ENCODE results near the gene GUSB.
"Not testable (repeated sequence)": the region's sequence is repeated elsewhere in the genome, so short reads cannot be mapped to it uniquely, and the experiment has no call there.

The GUSB gene

DNA sequence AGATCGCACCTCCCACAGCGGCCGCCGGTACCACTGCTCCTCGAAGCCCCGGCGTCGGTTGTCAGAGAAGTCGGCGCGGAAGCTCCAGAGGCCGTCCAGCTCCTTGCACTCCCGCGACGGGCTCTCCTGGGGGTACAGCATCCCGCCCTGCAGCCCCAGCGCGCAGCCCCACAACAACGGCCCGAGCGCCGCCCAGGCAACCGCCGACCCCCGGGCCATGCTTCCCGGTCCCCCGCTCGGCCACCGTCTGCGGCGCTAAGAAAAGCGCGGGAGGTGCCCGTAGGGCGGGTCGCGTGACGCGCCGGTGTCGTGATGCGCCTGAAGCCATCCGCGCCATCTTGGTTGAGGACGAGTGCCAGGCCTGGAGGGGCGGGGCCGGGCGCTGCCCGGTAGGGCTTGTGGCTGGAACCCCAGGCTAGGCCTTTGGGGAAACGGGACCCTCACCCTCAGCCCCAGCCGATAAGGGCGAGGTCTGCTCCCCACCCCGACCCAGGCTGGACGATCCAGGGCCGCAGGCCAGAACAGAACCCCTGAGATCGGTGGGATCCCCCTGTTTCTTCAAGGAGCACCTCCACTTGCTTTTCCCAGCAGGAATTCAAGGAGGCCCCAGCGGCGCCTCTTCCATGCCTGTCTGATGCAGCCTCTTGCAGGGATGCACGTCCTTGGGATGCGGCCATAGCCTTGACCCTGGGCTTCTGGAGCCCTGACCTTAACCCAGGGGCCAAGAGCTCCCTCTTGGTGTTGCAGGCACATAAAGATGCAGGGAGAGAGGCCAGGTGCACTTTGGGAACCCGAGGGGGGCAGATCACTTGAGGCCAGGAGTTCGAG lies at the start of gene GUSB:
GUSB (minus strand) TSS at position 249 of the 828 bp plus-strand sequence; CDS start at position 219, 30 bp downstream.
- DNase-seq (ENCODE audit: low read depth in 2 of 3, low spot score in 1 of 3), result peak; percentile 86 to 89 (median 89)

GRCh38 chr7:66028342-66028741 lies 46.3 kb upstream of the GUSB start:
- not testable (repeated sequence) for DNase-seq (ENCODE audit: low read depth in 2 of 3, low spot score in 1 of 3)

GRCh38 chr7:66016131-66016461 lies 34.1 kb upstream of the GUSB start:
- DNase-seq (ENCODE audit: low read depth in 2 of 3, low spot score in 1 of 3), result no peak

DNA sequence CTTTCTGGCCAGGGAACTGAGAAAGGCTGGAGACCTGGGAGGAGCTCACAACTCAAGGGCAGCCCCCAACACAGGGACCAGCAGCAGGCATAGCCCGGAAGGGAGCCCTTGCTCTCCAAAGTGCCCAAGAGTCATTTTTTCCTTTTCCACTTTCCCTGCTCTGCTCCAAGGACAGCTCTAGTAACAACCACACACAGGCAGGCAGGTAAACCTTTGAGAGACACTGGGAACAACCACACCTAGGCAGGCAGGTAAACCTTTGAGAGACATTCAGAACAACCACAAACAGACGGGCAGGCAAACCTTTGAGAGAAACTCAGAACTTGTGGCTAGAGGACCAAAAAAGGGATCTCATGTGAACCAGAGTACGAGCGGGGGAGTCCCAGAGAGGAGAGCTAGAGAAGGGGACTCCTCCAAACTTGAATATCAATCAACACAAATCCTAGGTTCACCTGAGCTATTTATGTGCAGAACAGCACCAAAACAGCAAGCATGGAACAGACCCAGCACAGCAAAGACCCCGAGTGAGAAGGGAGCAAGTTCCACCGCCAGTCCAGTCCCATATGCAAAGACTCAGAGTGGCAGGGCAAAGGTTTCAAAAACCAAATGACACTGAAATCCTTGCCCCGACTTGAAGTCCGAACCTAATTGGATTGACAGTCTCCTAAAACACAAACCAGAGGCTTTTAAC lies 33.6 kb upstream of the GUSB start:
- no peak for DNase-seq (ENCODE audit: low read depth in 2 of 3, low spot score in 1 of 3)

DNA sequence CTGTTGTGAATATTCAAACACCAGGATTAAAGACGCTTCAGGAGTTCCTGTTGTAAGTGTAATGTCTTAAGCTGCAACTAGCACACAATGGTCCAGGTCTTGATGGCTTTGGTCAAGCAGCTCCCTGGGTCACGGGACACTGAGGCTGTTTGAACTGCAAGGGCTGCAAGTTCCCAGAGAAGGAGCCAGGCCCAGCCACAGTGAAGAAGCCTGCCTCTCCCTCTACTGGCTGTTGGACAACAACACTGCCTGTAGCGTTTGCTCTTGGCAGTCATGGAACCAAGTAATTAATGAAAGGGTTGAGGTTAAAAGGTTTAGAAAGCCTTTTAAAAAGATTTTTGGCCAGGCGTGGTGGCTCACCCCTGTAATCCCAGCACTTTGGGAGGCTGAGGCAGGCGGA lies 31.9 kb upstream of the GUSB start:
- DNase-seq (ENCODE audit: low read depth in 2 of 3, low spot score in 1 of 3), result no peak

DNA sequence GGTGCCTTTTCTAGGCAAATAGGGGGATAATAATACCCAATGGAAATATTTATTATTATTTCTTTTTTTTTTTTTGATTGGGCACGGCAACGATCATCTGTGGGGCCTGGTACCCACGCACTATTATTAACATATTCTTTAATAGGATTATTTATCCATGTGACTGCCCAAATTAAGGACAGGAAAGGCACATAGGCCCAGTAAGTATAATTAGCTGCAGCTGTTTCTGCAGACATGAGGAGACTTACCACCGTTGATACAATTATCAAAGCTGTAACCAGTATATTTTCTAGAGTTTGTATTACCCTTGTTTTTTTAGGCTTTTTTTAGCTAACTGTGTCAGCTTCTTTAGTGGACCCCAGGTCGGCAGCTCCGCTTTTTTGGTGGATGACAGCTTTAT lies 25.2 kb upstream of the GUSB start:
- DNase-seq (ENCODE audit: low read depth in 2 of 3, low spot score in 1 of 3), result no peak

GRCh38 chr7:66005115-66005671 lies 23.2 kb upstream of the GUSB start:
- DNase-seq (ENCODE audit: low read depth in 2 of 3, low spot score in 1 of 3), result not testable (repeated sequence)

- not testable (repeated sequence) for DNase-seq (ENCODE audit: low read depth in 2 of 3, low spot score in 1 of 3)
Observed at GRCh38 chr7:66000823-66001417, 18.9 kb upstream of the GUSB start.

DNA sequence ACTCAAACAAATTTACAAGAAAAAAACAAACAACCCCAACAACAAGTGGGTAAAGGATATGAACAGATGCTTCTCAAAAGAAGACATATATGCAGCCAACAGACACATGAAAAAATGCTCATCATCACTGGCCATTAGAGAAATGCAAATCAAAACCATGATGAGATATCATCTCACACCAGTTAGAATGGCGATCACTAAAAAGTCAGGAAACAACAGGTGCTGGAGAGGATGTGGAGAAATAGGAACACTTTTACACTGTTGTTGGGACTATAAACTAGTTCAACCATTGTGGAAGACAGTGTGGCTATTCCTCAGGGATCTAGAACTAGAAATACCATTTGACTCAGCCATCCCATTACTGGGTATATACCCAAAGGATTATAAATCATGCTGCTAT lies 13.0 kb upstream of the GUSB start:
- not testable (repeated sequence) for DNase-seq (ENCODE audit: low read depth in 2 of 3, low spot score in 1 of 3)

DNA sequence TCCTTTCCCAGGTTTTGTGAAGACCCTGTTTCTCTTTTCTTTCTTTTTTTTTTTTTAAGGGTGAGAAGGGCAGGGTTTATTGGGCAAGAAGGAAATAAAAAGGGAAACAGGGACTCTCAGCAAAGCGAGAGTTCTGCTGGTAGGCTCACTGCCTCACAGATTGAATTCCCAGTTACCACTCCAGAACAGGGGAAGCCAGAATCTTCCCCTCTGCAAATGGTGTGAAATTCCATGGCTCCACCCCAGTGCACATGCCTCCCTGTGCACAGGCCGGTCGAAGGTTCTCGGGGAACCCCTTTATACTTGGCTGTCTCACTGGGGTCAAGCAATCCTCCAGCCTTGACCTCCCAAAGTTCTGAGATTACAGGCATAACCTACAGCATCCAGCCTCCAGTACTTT lies 10.5 kb upstream of the GUSB start:
- DNase-seq (ENCODE audit: low read depth in 2 of 3, low spot score in 1 of 3), result no peak

- DNase-seq (ENCODE audit: low read depth in 2 of 3, low spot score in 1 of 3), result not testable (repeated sequence)
Observed at GRCh38 chr7:65991829-65992228, 9.8 kb upstream of the GUSB start.

DNA sequence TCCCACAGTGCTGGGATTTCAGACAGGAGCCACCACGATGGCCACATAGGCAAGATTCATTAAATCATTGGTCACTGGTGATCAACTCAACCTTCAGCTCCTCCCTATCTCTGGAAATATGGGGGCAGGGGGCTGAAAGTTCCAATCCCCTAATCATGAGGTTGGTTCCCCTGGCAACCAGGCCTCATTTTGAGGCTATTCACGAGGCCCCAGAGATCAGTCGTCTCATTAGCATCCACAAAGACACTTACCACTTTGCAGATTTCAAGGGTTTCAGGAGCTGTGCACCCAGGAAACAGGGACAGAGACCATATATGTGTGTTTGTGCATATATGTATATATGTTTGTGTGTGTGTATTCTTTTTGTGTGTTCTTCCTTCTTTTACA lies 7.7 kb upstream of the GUSB start:
- DNase-seq (ENCODE audit: low read depth in 2 of 3, low spot score in 1 of 3), result no peak

GRCh38 chr7:65988503-65988902 lies 6.5 kb upstream of the GUSB start:
- not testable (repeated sequence) for DNase-seq (ENCODE audit: low read depth in 2 of 3, low spot score in 1 of 3)

DNA sequence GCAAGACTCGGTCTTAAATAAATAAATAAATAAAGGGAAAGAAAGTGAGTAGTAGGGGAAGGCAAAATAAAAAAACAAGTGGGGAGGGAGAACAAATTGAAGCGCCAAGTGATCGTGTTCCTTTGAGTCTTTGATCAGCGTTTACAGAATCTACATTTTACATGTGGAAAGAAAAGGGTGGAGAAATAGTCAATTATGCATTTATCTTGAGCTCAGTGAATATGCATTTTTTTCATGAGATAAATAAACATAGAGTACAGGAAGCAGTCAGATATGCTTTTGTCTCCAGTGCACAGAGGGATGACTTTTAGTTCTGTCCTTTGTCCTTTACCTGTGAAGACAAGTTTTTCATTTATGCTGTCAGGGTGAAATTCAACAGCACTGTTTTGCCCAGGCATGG lies 6.1 kb upstream of the GUSB start:
- DNase-seq (ENCODE audit: low read depth in 2 of 3, low spot score in 1 of 3), result no peak

GRCh38 chr7:65983965-65984658 lies 2.1 kb upstream of the GUSB start:
- DNase-seq (ENCODE audit: low read depth in 2 of 3, low spot score in 1 of 3), result no peak

- DNase-seq (ENCODE audit: low read depth in 2 of 3, low spot score in 1 of 3), result peak; percentile 15 to 33 (median 17)
Observed at GRCh38 chr7:65980478-65981250, 1.3 kb downstream of the GUSB start.

- DNase-seq (ENCODE audit: low read depth in 2 of 3, low spot score in 1 of 3), result no peak
Observed at GRCh38 chr7:65979583-65980477, 2.2 kb downstream of the GUSB start.

DNA sequence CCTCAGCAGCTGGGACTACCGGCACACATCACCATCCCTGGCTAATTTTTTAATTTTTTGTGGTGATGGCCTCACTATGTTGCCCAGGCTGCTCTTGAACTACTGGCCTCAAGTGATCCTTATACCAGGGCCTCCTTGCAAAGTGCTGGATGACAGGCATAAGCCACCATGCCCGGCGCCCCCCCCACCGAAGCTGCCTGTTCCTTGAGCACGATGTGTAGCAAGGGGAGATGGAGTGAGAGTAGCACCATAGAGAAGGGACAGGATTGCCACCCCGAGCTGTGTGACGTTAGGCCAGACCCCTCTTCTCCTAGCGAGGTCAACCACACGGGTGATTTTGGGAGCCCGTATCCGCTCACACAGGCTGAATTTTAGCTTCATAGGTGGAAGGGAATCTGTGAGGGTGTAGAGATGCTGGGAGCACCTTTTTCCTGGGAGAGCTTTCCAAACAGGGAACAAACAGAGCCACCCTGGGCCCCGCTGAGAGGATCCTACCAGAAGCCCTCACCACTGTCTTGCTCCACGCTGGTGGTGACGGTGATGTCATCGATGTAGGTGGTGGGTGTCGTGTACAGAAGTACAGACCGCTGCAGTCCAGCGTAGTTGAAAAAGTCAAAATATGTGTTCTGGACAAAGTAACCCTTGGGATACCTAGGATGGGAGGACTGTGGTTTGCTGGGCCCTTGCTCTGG lies 3.0 kb downstream of the GUSB start:
- no peak for DNase-seq (ENCODE audit: low read depth in 2 of 3, low spot score in 1 of 3)

DNA sequence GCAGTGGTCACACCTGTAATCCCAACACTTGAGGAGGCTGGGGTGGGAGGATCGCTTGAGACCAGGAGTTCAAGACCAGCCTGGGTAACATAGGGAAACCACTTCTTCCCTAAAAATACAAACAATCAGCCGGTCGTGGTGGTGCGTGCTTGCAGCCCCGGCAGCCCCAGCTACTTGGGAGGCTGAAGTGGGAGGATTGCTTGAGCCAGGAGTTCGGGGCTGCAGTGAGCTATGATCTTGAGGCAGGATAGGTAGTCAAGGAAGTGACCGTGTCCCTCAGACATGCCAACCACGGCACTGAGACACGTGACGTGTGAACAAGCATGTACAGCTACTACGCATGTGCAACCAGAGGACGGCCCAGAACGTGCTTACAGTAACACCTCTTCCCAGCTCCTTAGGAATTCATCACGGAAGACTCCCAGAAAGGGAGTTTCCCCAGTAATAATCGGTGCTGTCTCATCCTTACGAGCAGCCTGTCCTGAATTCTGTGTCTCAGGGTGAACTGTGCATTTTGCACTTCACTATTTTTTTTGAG lies 5.3 kb downstream of the GUSB start:
- DNase-seq (ENCODE audit: low read depth in 2 of 3, low spot score in 1 of 3), result no peak
